GM12874 (cell line): Measurements from ENCODE around the gene MACROD2.

ENCODE experiments used
- CTCF ChIP-seq: IDR thresholded peaks from 2 replicates; pipeline ENCODE4 v1.5.1; 2011; ENCODE audit warnings: low read depth, mild to moderate bottlenecking, control low read depth, low read length, moderate library complexity; ENCODE audit not compliant: insufficient read depth

Gene MACROD2

GRCh38 chr20:16095226-16095625, 2099.9 kb downstream of the MACROD2 start:
- no peak for TF ChIP-seq CTCF

- no peak for TF ChIP-seq CTCF
Observed at GRCh38 chr20:16096756-16097326, 2101.5 kb downstream of the MACROD2 start.

- no peak for TF ChIP-seq CTCF
Observed at GRCh38 chr20:16097788-16098187, 2102.5 kb downstream of the MACROD2 start.

GRCh38 chr20:16098890-16099639, 2103.7 kb downstream of the MACROD2 start:
- no peak for TF ChIP-seq CTCF

GRCh38 chr20:16100111-16100510, 2104.8 kb downstream of the MACROD2 start:
- no peak for TF ChIP-seq CTCF

GRCh38 chr20:16100767-16101166, 2105.5 kb downstream of the MACROD2 start:
- TF ChIP-seq CTCF, result no peak
